GM12872 (cell line): ENCODE measurements around the gene HELZ.

Experiments used
- TF ChIP-seq, protein P1 (sequence below): IDR thresholded peaks from 3 replicates; pipeline ENCODE4 v1.5.1; 2011; ENCODE audit warnings: low read depth, mild to moderate bottlenecking, low read length, moderate library complexity; ENCODE audit not compliant: insufficient read depth

HELZ gene

GRCh38 chr17:67221062-67221998 is 23.7 kb downstream of the HELZ start:
- TF ChIP-seq, protein P1, sequence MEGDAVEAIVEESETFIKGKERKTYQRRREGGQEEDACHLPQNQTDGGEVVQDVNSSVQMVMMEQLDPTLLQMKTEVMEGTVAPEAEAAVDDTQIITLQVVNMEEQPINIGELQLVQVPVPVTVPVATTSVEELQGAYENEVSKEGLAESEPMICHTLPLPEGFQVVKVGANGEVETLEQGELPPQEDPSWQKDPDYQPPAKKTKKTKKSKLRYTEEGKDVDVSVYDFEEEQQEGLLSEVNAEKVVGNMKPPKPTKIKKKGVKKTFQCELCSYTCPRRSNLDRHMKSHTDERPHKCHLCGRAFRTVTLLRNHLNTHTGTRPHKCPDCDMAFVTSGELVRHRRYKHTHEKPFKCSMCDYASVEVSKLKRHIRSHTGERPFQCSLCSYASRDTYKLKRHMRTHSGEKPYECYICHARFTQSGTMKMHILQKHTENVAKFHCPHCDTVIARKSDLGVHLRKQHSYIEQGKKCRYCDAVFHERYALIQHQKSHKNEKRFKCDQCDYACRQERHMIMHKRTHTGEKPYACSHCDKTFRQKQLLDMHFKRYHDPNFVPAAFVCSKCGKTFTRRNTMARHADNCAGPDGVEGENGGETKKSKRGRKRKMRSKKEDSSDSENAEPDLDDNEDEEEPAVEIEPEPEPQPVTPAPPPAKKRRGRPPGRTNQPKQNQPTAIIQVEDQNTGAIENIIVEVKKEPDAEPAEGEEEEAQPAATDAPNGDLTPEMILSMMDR = peak; percentile 51; the same call in 2 of the 3 replicates

GRCh38 chr17:67218385-67218950 is 26.5 kb downstream of the HELZ start:
- TF ChIP-seq, protein P1 = no peak

GRCh38 chr17:67217446-67217845 is 27.6 kb downstream of the HELZ start:
- TF ChIP-seq, protein P1 = no peak

DNA sequence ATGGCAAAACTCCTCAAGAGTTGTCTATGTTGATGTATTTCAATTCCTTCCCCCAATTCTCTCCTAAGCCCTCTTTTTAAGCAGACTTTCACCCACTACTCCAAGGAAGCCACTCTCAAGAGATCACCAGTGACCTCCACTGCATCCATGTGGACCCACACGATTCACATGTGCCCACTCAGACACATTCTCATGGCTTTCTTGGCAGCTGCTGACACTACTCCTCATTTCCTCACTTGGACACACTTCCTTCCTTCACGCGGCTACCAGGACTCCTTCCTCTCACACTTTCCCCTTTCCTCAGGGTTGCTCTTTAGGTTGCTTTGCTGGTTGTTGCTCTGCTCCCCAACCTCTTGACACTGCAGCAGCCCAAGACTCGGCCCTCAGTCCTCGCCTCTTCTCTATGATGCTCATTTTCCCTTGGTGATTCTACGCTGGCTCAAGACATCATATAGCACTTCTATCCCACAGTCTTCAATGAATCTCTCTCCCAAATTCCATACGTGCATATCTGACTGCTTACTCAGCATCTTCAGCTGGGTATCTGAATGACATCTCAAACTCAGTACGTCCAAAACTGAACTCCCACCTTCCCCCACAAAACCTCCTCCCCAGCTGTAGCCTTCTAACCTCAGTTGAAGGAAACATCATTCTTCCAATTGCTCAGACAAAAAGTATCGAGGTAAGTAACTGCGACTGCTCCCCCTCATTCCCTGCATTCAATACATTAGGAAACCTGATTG is 28.2 kb downstream of the HELZ start:
- TF ChIP-seq, protein P1 = no peak

DNA sequence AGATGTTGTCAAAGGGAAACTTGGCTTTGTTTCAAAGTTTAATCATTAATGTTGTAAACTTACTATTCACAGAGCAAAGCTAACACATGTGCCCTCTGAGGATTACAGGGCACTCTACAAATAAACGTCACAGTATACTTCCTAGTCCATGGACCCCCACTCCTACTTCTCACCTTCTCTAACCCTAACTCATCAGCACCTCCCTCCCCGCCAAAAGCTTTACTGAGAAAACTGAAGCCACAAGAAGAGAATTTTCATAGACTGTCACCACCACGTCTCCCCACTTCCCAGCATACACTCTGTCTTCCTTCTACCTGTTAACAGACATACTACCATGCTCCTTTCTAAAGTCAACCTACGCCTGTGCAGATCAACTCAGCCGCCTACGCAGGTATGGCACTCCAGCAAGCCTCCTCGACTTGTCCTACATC is 29.0 kb downstream of the HELZ start:
- TF ChIP-seq, protein P1 = no peak

DNA sequence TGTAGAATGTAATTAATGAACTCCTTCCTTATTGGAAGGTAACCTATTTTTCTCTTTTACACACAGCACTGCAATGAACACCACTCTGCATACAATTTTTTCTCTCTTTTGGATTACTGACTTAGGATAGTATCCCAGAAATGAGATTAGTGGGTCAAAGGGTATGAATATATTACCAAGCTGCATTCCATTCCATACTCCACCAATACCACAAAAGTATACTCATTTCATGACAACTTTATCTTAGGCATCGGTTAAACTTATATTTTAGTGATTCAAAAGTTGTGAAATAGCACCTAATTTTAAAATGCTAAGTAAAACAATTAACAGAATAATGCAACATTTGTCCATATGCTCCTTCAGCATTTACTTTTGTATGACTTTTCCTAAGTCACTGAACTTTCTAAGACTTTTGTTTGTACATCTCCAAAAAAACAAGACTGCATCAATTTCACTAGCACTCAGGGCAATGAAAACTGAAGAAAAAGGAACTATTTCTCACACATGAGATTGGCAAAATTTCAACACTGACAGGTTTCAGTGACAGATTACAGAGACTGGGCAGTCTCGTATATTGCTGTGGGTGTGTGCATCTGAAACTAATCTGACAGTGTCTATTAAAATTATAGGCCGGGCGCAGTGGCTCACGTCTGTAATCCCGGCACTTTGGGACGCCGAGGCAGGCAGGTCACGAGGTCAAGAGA is 32.1 kb downstream of the HELZ start:
- TF ChIP-seq, protein P1 = no peak
